PFSK-1 (cell line): ENCODE measurements around the gene LAMA1.

Experiments used
- FOXP2 ChIP-seq: optimal IDR thresholded peaks from 2 replicates; pipeline ENCODE3; 2011; ENCODE audit warnings: borderline replicate concordance, control low read depth, inconsistent platforms; ENCODE audit not compliant: insufficient read depth; ENCODE audit errors: extremely low read length, extremely low read depth
- POLR2AphosphoS5 ChIP-seq: IDR thresholded peaks from 2 replicates; pipeline ENCODE4 v1.6.1; 2012; ENCODE audit warnings: low read depth, mild to moderate bottlenecking, control low read depth, low read length, moderate library complexity
- REST ChIP-seq, 2 experiments: IDR thresholded peaks; 2 replicates each; pipeline versions ENCODE4 v1.6.1 to v1.8.0; 2011 to 2012; ENCODE audit warnings: low read depth in 2 of 2, low read length in 2 of 2, control low read depth in 1 of 2, inconsistent platforms in 1 of 2, mild to moderate bottlenecking in 1 of 2, moderate library complexity in 1 of 2; ENCODE audit not compliant: insufficient read depth in 1 of 2
- SIN3A ChIP-seq: IDR thresholded peaks from 2 replicates; pipeline ENCODE4 v1.6.1; 2012; ENCODE audit warnings: mild to moderate bottlenecking, low read length, moderate library complexity, borderline replicate concordance; ENCODE audit not compliant: insufficient read depth
- TAF1 ChIP-seq: IDR thresholded peaks from 2 replicates; pipeline ENCODE4 v1.6.1; 2012; ENCODE audit warnings: low read length, control low read depth, borderline replicate concordance; ENCODE audit not compliant: insufficient read depth

LAMA1 gene

GRCh38 chr18:6938003-6938402, 179.6 kb downstream of the LAMA1 start:
- TF ChIP-seq TAF1 (no peak), SIN3A (no peak), POLR2AphosphoS5 (no peak), FOXP2 (no peak), REST (IDR thresholded peaks at IDR 0.05; ENCODE audit: insufficient read depth in 1 of 2, low read depth in 2 of 2, low read length in 2 of 2) (no peak)

- no peak for TF ChIP-seq REST (IDR thresholded peaks at IDR 0.05; ENCODE audit: insufficient read depth in 1 of 2, low read depth in 2 of 2, low read length in 2 of 2)
- no peak for TF ChIP-seq POLR2AphosphoS5
- no peak for TF ChIP-seq SIN3A
- no peak for TF ChIP-seq FOXP2
- TF ChIP-seq TAF1: no peak
Observed at GRCh38 chr18:6934859-6935258, 182.7 kb downstream of the LAMA1 start.

DNA sequence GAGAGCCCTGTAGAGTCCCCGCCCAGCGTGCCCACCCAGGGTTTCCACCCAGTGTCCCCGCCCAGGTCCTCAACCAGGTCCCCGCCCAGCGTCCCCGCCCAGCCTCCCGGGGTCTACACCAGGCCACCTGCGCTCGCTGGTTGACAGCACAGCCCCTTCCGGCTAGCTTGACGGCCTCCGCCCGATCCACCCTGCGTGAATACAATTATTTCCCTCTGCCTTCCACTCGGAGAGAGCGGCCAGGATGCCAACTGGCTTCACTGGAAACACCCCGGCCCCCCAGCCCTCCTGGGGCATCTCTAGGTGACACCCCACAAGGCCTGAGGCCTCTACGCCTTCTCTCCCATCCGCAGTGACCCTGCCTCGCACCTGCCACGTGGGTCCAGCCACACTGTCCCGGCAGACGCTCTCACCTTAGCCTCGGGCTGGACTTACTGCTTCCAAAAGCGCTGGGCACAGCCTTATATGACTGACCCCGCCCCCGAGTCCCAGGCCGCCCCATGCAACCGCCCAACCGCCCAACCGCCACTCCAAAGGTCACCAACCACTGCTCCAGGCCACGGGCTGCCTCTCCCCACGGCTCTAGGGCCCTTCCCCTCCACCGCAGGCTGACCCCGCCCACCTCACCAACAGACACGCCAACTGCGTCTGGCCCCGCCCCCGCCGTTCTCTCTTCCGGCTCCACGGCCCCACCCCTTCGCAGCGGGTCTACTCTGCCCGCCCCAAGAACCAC, 188.1 kb downstream of the LAMA1 start:
- TF ChIP-seq POLR2AphosphoS5: no peak
- no peak for TF ChIP-seq REST (IDR thresholded peaks at IDR 0.05; ENCODE audit: insufficient read depth in 1 of 2, low read depth in 2 of 2, low read length in 2 of 2)
- TF ChIP-seq SIN3A: no peak
- no peak for TF ChIP-seq TAF1
- no peak for TF ChIP-seq FOXP2

DNA sequence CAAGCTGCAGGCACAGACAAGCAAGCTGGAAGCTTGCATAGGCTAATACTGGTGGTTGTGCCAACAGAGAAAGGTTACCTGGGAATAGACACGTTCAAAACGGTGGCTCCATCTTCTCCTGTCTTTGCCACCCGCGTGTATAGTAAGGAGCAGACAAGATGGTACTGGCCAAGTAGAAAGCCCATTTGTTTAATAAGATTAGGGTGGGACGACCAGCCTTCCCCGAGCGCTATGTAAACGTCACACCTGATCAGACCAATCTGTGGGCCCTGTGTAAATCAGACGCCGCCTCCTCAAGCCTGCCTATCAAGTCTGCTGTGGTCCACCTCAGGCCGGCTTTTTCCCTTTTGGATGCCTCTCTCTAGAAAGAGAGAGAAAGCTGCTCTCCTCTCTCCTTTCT, 189.2 kb downstream of the LAMA1 start:
- no peak for TF ChIP-seq TAF1
- TF ChIP-seq FOXP2: no peak
- no peak for TF ChIP-seq POLR2AphosphoS5
- no peak for TF ChIP-seq SIN3A
- TF ChIP-seq REST (IDR thresholded peaks at IDR 0.05; ENCODE audit: insufficient read depth in 1 of 2, low read depth in 2 of 2, low read length in 2 of 2): no peak

GRCh38 chr18:6927153-6927552, 190.4 kb downstream of the LAMA1 start:
- TF ChIP-seq REST (IDR thresholded peaks at IDR 0.05; ENCODE audit: insufficient read depth in 1 of 2, low read depth in 2 of 2, low read length in 2 of 2) (no peak), POLR2AphosphoS5 (no peak), TAF1 (no peak), FOXP2 (no peak)
